ENCODE data around the gene SDK2.

SDK2 gene

GRCh38 chr17:73630965-73631595 is 13.2 kb downstream of the SDK2 start:
- FAIRE-seq = no peak

- no peak for FAIRE-seq
Measured at GRCh38 chr17:73630531-73630930, 13.7 kb downstream of the SDK2 start.

GRCh38 chr17:73628642-73629552 is 15.3 kb downstream of the SDK2 start:
- FAIRE-seq = no peak

- no peak for FAIRE-seq
Measured at GRCh38 chr17:73625991-73626673, 18.1 kb downstream of the SDK2 start.

GRCh38 chr17:73625006-73625405 is 19.2 kb downstream of the SDK2 start:
- FAIRE-seq = no peak

GRCh38 chr17:73624496-73624988 is 19.7 kb downstream of the SDK2 start:
- no peak for FAIRE-seq

GRCh38 chr17:73623818-73624217 is 20.4 kb downstream of the SDK2 start:
- FAIRE-seq = no peak

GRCh38 chr17:73623247-73623646 is 21.0 kb downstream of the SDK2 start:
- no peak for FAIRE-seq

- FAIRE-seq = no peak
Measured at GRCh38 chr17:73622381-73622780, 21.9 kb downstream of the SDK2 start.

GRCh38 chr17:73621685-73622084 is 22.6 kb downstream of the SDK2 start:
- no peak for FAIRE-seq

- FAIRE-seq = no peak
Measured at GRCh38 chr17:73620414-73620813, 23.8 kb downstream of the SDK2 start.

GRCh38 chr17:73617501-73617900 is 26.7 kb downstream of the SDK2 start:
- no peak for FAIRE-seq

- FAIRE-seq = no peak
Measured at GRCh38 chr17:73616873-73617404, 27.3 kb downstream of the SDK2 start.

GRCh38 chr17:73616120-73616872 is 27.9 kb downstream of the SDK2 start:
- no peak for FAIRE-seq

- no peak for FAIRE-seq
Measured at GRCh38 chr17:73614256-73614655, 30.0 kb downstream of the SDK2 start.

- no peak for FAIRE-seq
Measured at GRCh38 chr17:73613271-73614233, 30.7 kb downstream of the SDK2 start.

GRCh38 chr17:73612031-73612472 is 32.2 kb downstream of the SDK2 start:
- no peak for FAIRE-seq

GRCh38 chr17:73611630-73612029 is 32.6 kb downstream of the SDK2 start:
- no peak for FAIRE-seq

GRCh38 chr17:73610331-73610911 is 33.8 kb downstream of the SDK2 start:
- no peak for FAIRE-seq

- no peak for FAIRE-seq
Measured at GRCh38 chr17:73609758-73610157, 34.5 kb downstream of the SDK2 start.

GRCh38 chr17:73609060-73609459 is 35.2 kb downstream of the SDK2 start:
- FAIRE-seq = no peak

Measured in islet of Langerhans (tissue), 1 donor.